Neuronal stem cell (in vitro differentiated cells): ENCODE results near the gene PSTPIP2.

ENCODE experiments used
- DNase-seq: peaks from one replicate; pipeline ENCODE4 v3.0.0-alpha.2; 2013; ENCODE audit warnings: low spot score
- H2AFZ ChIP-seq: one replicate; pipeline ENCODE4 v1.6.1; 2013; ENCODE audit warnings: mild to moderate bottlenecking, low read length, inconsistent platforms
- H2AK5ac ChIP-seq: 2 replicates; pipeline ENCODE4 v1.6.1; 2013; ENCODE audit warnings: low read depth, mild to moderate bottlenecking, inconsistent platforms, low read length, moderate library complexity, mixed read lengths
- H2BK120ac ChIP-seq: 2 replicates; pipeline ENCODE4 v1.6.1; 2013; ENCODE audit warnings: low read depth, mild to moderate bottlenecking, inconsistent platforms, low read length, moderate library complexity, mixed read lengths
- H2BK12ac ChIP-seq: one replicate; pipeline ENCODE4 v1.6.1; 2013; ENCODE audit warnings: low read length, inconsistent platforms
- H2BK15ac ChIP-seq: 2 replicates; pipeline ENCODE4 v1.6.1; 2013; ENCODE audit warnings: mild to moderate bottlenecking, low read length, inconsistent platforms, mixed read lengths
- H2BK5ac ChIP-seq: one replicate; pipeline ENCODE4 v1.6.1; 2013; ENCODE audit warnings: inconsistent platforms, mild to moderate bottlenecking, low read length, moderate library complexity
- H3K14ac ChIP-seq: one replicate; pipeline ENCODE4 v1.6.1; 2013; ENCODE audit warnings: low read length, inconsistent platforms
- H3K18ac ChIP-seq: 2 replicates; pipeline ENCODE4 v1.6.1; 2013; ENCODE audit warnings: low read length, inconsistent platforms
- H3K23ac ChIP-seq: 2 replicates; pipeline ENCODE4 v1.6.1; 2013; ENCODE audit warnings: low read depth, mild to moderate bottlenecking, mixed read lengths, low read length, inconsistent platforms; ENCODE audit not compliant: poor library complexity
- H3K27ac ChIP-seq: replicated peaks from 3 replicates; pipeline ENCODE4 v1.5.1; 2013; ENCODE audit warnings: low read length, inconsistent platforms
- H3K27me3 ChIP-seq, 3 experiments: 2 replicates each; pipeline ENCODE4 v1.6.1; 2013; ENCODE audit warnings: low read length in 3 of 3, mild to moderate bottlenecking in 2 of 3, inconsistent platforms in 1 of 3, low read depth in 1 of 3, mixed read lengths in 1 of 3, moderate library complexity in 1 of 3; ENCODE audit not compliant: control insufficient read depth in 3 of 3, insufficient read depth in 3 of 3
- H3K36me3 ChIP-seq, 2 donors: replicated peaks in 1 of 2; 2 replicates each; pipeline ENCODE4 v1.6.1; 2013; ENCODE audit warnings: low read length in 2 of 2; ENCODE audit not compliant: control insufficient read depth in 2 of 2, insufficient read depth in 2 of 2
- H3K4ac ChIP-seq: 2 replicates; pipeline ENCODE4 v1.6.1; 2013; ENCODE audit warnings: inconsistent platforms, mild to moderate bottlenecking, low read length, moderate library complexity
- H3K4me1 ChIP-seq, 2 donors: 1 replicate in 1 of 2; 2 replicates in 1 of 2; pipeline ENCODE4 v1.6.1; 2013; ENCODE audit warnings: low read length in 2 of 2, low read depth in 1 of 2; ENCODE audit not compliant: control insufficient read depth in 2 of 2, insufficient read depth in 1 of 2
- H3K4me2 ChIP-seq: one replicate; pipeline ENCODE4 v1.6.1; 2013; ENCODE audit warnings: mild to moderate bottlenecking, low read length, inconsistent platforms; ENCODE audit not compliant: insufficient read depth, poor library complexity, severe bottlenecking
- H3K4me3 ChIP-seq, 2 donors: 2 replicates each; pipeline ENCODE4 v1.5.1; 2013; ENCODE audit warnings: low read length in 2 of 2, mild to moderate bottlenecking in 2 of 2, inconsistent platforms in 1 of 2, moderate library complexity in 1 of 2
- H3K79me1 ChIP-seq: one replicate; pipeline ENCODE4 v1.6.1; 2013; ENCODE audit warnings: low read depth, mild to moderate bottlenecking, inconsistent platforms, low read length, moderate library complexity
- H3K9ac ChIP-seq: one replicate; pipeline ENCODE4 v1.6.1; 2013; ENCODE audit warnings: mild to moderate bottlenecking, low read depth, low read length, inconsistent platforms; ENCODE audit not compliant: poor library complexity
- H3K9me3 ChIP-seq, 2 donors: replicated peaks in 1 of 2; 2 replicates each; pipeline versions ENCODE3 to v1.6.1; 2013; ENCODE audit warnings: low read length in 2 of 2, mild to moderate bottlenecking in 2 of 2, inconsistent platforms in 1 of 2, low read depth in 1 of 2, mixed read lengths in 1 of 2, moderate library complexity in 1 of 2; ENCODE audit not compliant: control insufficient read depth in 2 of 2, insufficient read depth in 1 of 2
- H4K8ac ChIP-seq: one replicate; pipeline ENCODE4 v1.6.1; 2013; ENCODE audit warnings: low read depth, mild to moderate bottlenecking, inconsistent platforms, low read length, moderate library complexity
- H4K91ac ChIP-seq: one replicate; pipeline ENCODE4 v1.6.1; 2013; ENCODE audit warnings: low read length, low read depth, mild to moderate bottlenecking, inconsistent platforms; ENCODE audit not compliant: poor library complexity
- WGBS, 2 donors: extraction: QIAGEN DNeasy Blood & Tissue Kit; methylation state at CpG; one replicate each; pipeline ENCODE4 v1.1.7; 2013; ENCODE audit warnings: missing lambda C conversion rate in 2 of 2, mixed read lengths in 1 of 2; ENCODE audit not compliant: insufficient read length in 2 of 2, insufficient replicate concordance in 1 of 2; ENCODE audit errors: extremely low coverage in 2 of 2; 5-methylcytosine and 5-hydroxymethylcytosine counted together

Gene PSTPIP2

GRCh38 chr18:46069524-46069923, 2.5 kb downstream of the PSTPIP2 start:
- Histone ChIP-seq H2BK12ac (no peak overlapping the region), H3K9me3 (no peaks in the 10 kb centered on the region), H3K79me1 (peaks cover 2% of the 10 kb centered on the region), H2BK15ac (no peak overlapping the region), H2BK120ac (no peak overlapping the region), H2BK5ac (no peak overlapping the region), H3K36me3 (no peaks in the 10 kb centered on the region), H3K4me3 (no peak overlapping the region), H3K4me2 (no peak overlapping the region), H4K91ac (no peak overlapping the region), H3K18ac (no peak overlapping the region), H3K4me1 (peaks cover 4 to 7% of the 10 kb centered on the region in 2 donors), H3K9ac (no peak overlapping the region), H3K4ac (no peak overlapping the region), H3K23ac (no peak overlapping the region), H3K27me3 (peaks cover 0 to 26% (median 2%) of the 10 kb centered on the region in 3 experiments), H3K27ac (no peak overlapping the region), H4K8ac (no peak overlapping the region), H2AK5ac (no peak overlapping the region), H2AFZ (no peak overlapping the region), H3K14ac (no peak overlapping the region)
- DNase-seq, result no peak
- WGBS, 2 donors, result no CpG with 5 or more reads among the region's 4 CpGs

- no peak overlapping the region for H2BK15ac ChIP-seq
- no peak overlapping the region for H2AK5ac ChIP-seq
- H3K18ac ChIP-seq, result no peak overlapping the region
- H2BK12ac ChIP-seq, result no peak overlapping the region
- peaks cover 2% of the 10 kb centered on the region for H3K79me1 ChIP-seq
- no peak overlapping the region for H2BK120ac ChIP-seq
- peaks cover 0 to 26% (median 2%) of the 10 kb centered on the region in 3 experiments for H3K27me3 ChIP-seq
- no peak overlapping the region for H3K4me3 ChIP-seq
- H2AFZ ChIP-seq, result no peak overlapping the region
- no peaks in the 10 kb centered on the region for H3K9me3 ChIP-seq
- H3K4ac ChIP-seq, result no peak overlapping the region
- no peak overlapping the region for H3K23ac ChIP-seq
- no peak overlapping the region for H3K27ac ChIP-seq
- no peak overlapping the region for H4K91ac ChIP-seq
- no peak overlapping the region for H3K14ac ChIP-seq
- no peaks in the 10 kb centered on the region for H3K36me3 ChIP-seq
- no peak overlapping the region for H2BK5ac ChIP-seq
- no peak overlapping the region for H4K8ac ChIP-seq
- peaks cover 4 to 7% of the 10 kb centered on the region in 2 donors for H3K4me1 ChIP-seq
- no peak for DNase-seq
- no peak overlapping the region for H3K4me2 ChIP-seq
- WGBS, 2 donors, result no CpG with 5 or more reads among the region's 1 CpG
- H3K9ac ChIP-seq, result no peak overlapping the region
Measured at GRCh38 chr18:46068763-46069162, 3.3 kb downstream of the PSTPIP2 start.

- no peak for DNase-seq
- Histone ChIP-seq H3K9ac (no peak overlapping the region), H3K36me3 (no peaks in the 10 kb centered on the region), H2AFZ (no peak overlapping the region), H3K4me3 (no peak overlapping the region), H4K91ac (no peak overlapping the region), H3K4me1 (peaks cover 4 to 7% of the 10 kb centered on the region in 2 donors), H3K9me3 (no peaks in the 10 kb centered on the region), H3K18ac (no peak overlapping the region), H3K27me3 (peaks cover 0 to 17% (median 2%) of the 10 kb centered on the region in 3 experiments), H3K79me1 (peaks cover 2% of the 10 kb centered on the region), H3K4me2 (no peak overlapping the region), H2BK5ac (no peak overlapping the region), H2BK15ac (no peak overlapping the region), H4K8ac (no peak overlapping the region), H2AK5ac (no peak overlapping the region), H3K14ac (no peak overlapping the region), H3K27ac (no peak overlapping the region), H2BK120ac (no peak overlapping the region), H3K4ac (no peak overlapping the region), H3K23ac (no peak overlapping the region), H2BK12ac (no peak overlapping the region)
- no CpG with 5 or more reads among the region's 5 CpGs for WGBS, 2 donors
Measured at GRCh38 chr18:46067438-46068007, 4.5 kb downstream of the PSTPIP2 start.

GRCh38 chr18:46062781-46063180, 9.3 kb downstream of the PSTPIP2 start:
- Histone ChIP-seq H2BK5ac (no peak overlapping the region), H3K4me1 (no peaks in the 10 kb centered on the region), H4K91ac (no peak overlapping the region), H3K4me2 (no peak overlapping the region), H3K14ac (no peak overlapping the region), H3K27me3 (no peaks in the 10 kb centered on the region), H3K27ac (no peak overlapping the region), H3K9ac (no peak overlapping the region), H3K4ac (no peak overlapping the region), H3K23ac (no peak overlapping the region), H3K36me3 (no peaks in the 10 kb centered on the region), H2AFZ (no peak overlapping the region), H2BK12ac (no peak overlapping the region), H3K9me3 (no peaks in the 10 kb centered on the region), H3K79me1 (no peaks in the 10 kb centered on the region), H4K8ac (no peak overlapping the region), H2AK5ac (no peak overlapping the region), H2BK120ac (no peak overlapping the region), H3K4me3 (no peak overlapping the region), H2BK15ac (no peak overlapping the region), H3K18ac (no peak overlapping the region)
- no CpG with 5 or more reads among the region's 5 CpGs for WGBS, 2 donors
- DNase-seq, result no peak
